ENCODE measurements around the gene CCDC74B.
"Not testable (repeated sequence)": the region's sequence is repeated elsewhere in the genome, so short reads cannot be mapped to it uniquely, and the experiment has no call there.

DNA sequence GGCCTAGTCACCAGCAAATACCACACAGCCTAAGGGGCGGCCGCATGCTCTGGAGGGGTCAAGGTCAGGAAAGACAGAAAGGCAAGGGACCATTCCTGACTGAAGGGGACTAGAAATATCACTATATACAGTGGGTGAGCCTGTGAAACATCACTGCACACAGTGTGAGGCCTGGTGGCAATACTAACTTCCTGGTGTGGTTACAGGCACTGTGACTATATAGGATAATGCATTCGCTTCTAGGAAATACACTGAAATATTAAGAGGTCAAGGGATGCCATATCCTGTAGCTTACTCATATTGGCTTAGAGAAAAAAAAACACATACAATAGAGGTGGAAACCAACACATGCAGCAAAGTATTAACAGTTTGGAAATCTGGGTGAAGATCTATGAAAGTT lies 24.3 kb upstream of the CCDC74B start:
- not testable (repeated sequence) for TF ChIP-seq YY1 (IDR thresholded peaks at IDR 0.05); CTCF (IDR thresholded peaks at IDR 0.05; ENCODE audit: low read depth, low read length, missing input control)
